Sigmoid colon (tissue), 7 donors: ENCODE measurements around the gene NUP155. TPM values are rescaled to one million over a fixed set of nuclear protein-coding genes. Genes with fewer than 3 reads are reported as not detected.
"Not testable (repeated sequence)": the region's sequence is repeated elsewhere in the genome, so short reads cannot be mapped to it uniquely, and the experiment has no call there.

Experiments used
- DNase-seq: peaks from one replicate; pipeline ENCODE4 v3.0.0-alpha.2; 2019
- H3K27ac ChIP-seq, 4 donors: fragments of 200-600 bp; sonication (generic); one replicate each; pipeline ENCODE4 v1.5.1; 2016 to 2019; ENCODE audit warnings: mild to moderate bottlenecking in 1 of 4
- H3K27me3 ChIP-seq, 3 donors: fragments of 200-600 bp; sonication (generic); one replicate each; pipeline ENCODE4 v1.5.1; 2019; ENCODE audit warnings: mild to moderate bottlenecking in 1 of 3
- H3K36me3 ChIP-seq, 4 donors: fragments of 200-600 bp; sonication (generic); one replicate each; pipeline ENCODE4 v1.5.1; 2016 to 2019
- H3K4me1 ChIP-seq, 4 donors: fragments of 200-600 bp; sonication (generic); one replicate each; pipeline ENCODE4 v1.5.1; 2017 to 2019
- H3K4me3 ChIP-seq, 4 donors: fragments of 200-600 bp; sonication (generic); one replicate each; pipeline ENCODE4 v1.5.1; 2017 to 2019; ENCODE audit warnings: mild to moderate bottlenecking in 2 of 4, moderate library complexity in 1 of 4
- H3K9me3 ChIP-seq, 4 donors: fragments of 200-600 bp in 3 of 4; sonication (generic) in 3 of 4; one replicate each; pipeline versions ENCODE4 v1.5.1 to v1.6.1; 2013 to 2019
- EP300 ChIP-seq, 4 donors: sonication (generic); formaldehyde crosslinking; IDR thresholded peaks; one replicate each; pipeline ENCODE4 v1.6.1; 2017; ENCODE audit warnings: antibody characterized with exemption in 4 of 4
- POLR2A ChIP-seq, 2 donors: fragments of 450-650 bp; IDR thresholded peaks; one replicate each; pipeline ENCODE4 v1.6.1; 2016; ENCODE audit warnings: antibody characterized with exemption in 2 of 2, mild to moderate bottlenecking in 2 of 2, moderate library complexity in 2 of 2
- POLR2AphosphoS5 ChIP-seq, 4 donors: sonication (generic); formaldehyde crosslinking; IDR thresholded peaks; one replicate each; pipeline ENCODE4 v1.6.1; 2017; ENCODE audit warnings: antibody characterized with exemption in 4 of 4
- WGBS, 2 donors: extraction: QIAGEN DNeasy Blood & Tissue Kit; methylation state at CpG; one replicate each; pipeline ENCODE4 v1.1.7; 2013; 5-methylcytosine and 5-hydroxymethylcytosine counted together
- intact Hi-C: fragments of 100-400 bp; cut with DNase I; formaldehyde crosslinking; loops from one replicate; pipeline ENCODE4 v1.15.1; 2023
- polyA plus RNA-seq, 3 donors: library from polyadenylated mRNA; stranded (reverse); fragments of 200-250 nt; gene quantifications; one replicate each; pipeline ENCODE4 v1.2.3, GENCODE V29; 2013
- total RNA-seq, 4 donors: library from RNA; depleted of rRNA; stranded (reverse); fragments of >200 nt; gene quantifications; one replicate each; pipeline ENCODE4 v1.1.0, GENCODE V29; 2016
- TF ChIP-seq, protein P1 (sequence below), 4 experiments: fragments of 450-650 bp in 3 of 4; fragments of 200-600 bp in 1 of 4; IDR thresholded peaks; one replicate each; pipeline ENCODE4 v1.5.1; 2016 to 2019; ENCODE audit warnings: antibody characterized with exemption in 4 of 4, mild to moderate bottlenecking in 3 of 4, moderate library complexity in 2 of 4
- donor health status: healthy with polysubstance abuse.
- donor health status: Bipolar disorder and iron deficiency.
- donor health status: healthy.

NUP155 gene
- total and polyA plus RNA-seq, 7 donors: 1.2 to 24.4 (median 12.7) TPM

DNA sequence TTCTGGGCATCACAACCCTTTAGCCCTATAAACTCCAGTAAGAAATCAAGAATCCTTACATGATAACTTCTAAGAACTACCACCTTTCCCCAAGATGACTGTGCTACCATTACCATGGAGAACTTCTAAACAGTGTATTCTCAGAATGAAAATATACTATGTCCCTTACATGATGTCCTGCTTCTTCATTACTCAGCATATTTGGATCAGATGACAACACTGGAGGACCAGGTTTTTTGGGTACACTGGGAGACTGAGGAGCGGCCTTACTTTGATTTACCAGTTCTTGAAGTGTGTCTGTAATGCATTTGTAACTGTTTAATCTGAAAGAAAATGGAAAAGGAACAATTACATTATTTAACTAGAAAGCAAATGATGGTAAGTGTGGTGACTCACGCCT, 66.0 kb downstream of the NUP155 start:
- no peaks in the 10 kb centered on the region for H3K27me3 ChIP-seq
- H3K36me3 ChIP-seq: peaks cover 35 to 100% (median 61%) of the 10 kb centered on the region in 4 donors
- no peak overlapping the region for H3K27ac ChIP-seq
- no peak for DNase-seq
- intact Hi-C loops: no loop called here
- TF ChIP-seq EP300 (IDR thresholded peaks at IDR 0.05): no peak
- TF ChIP-seq POLR2AphosphoS5 (IDR thresholded peaks at IDR 0.05): no peak
- TF ChIP-seq, protein P1, sequence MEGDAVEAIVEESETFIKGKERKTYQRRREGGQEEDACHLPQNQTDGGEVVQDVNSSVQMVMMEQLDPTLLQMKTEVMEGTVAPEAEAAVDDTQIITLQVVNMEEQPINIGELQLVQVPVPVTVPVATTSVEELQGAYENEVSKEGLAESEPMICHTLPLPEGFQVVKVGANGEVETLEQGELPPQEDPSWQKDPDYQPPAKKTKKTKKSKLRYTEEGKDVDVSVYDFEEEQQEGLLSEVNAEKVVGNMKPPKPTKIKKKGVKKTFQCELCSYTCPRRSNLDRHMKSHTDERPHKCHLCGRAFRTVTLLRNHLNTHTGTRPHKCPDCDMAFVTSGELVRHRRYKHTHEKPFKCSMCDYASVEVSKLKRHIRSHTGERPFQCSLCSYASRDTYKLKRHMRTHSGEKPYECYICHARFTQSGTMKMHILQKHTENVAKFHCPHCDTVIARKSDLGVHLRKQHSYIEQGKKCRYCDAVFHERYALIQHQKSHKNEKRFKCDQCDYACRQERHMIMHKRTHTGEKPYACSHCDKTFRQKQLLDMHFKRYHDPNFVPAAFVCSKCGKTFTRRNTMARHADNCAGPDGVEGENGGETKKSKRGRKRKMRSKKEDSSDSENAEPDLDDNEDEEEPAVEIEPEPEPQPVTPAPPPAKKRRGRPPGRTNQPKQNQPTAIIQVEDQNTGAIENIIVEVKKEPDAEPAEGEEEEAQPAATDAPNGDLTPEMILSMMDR (IDR thresholded peaks at IDR 0.05): no peak
- no peak for TF ChIP-seq POLR2A (IDR thresholded peaks at IDR 0.05)
- H3K4me1 ChIP-seq: no peaks in the 10 kb centered on the region
- no peaks in the 10 kb centered on the region for H3K9me3 ChIP-seq
- no peak overlapping the region for H3K4me3 ChIP-seq
- 98% methylated on average over 2 of the region's 2 CpGs for WGBS, 2 donors

DNA sequence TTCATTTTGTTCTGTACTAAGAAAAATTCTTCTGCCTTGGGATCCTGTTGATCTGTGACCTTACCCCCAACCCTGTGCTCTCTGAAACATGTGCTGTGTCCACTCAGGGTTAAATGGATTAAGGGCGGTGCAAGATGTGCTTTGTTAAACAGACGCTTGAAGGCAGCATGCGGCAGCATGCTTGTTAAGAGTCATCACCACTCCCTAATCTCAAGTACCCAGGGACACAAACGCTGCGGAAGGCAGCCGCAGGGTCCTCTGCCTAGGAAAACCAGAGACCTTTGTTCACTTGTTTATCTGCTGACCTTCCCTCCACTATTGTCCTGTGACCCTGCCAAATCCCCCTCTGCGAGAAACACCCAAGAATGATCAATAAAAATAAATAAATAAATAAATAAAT, 74.6 kb downstream of the NUP155 start:
- WGBS, 2 donors: 88 to 97% methylated on average over 7 of the region's 7 CpGs
- H3K4me3 ChIP-seq, H3K27me3 ChIP-seq, intact Hi-C loops, H3K4me1 ChIP-seq, H3K9me3 ChIP-seq, DNase-seq, H3K27ac ChIP-seq: not testable (repeated sequence)
- H3K36me3 ChIP-seq: peaks cover 11 to 86% (median 32%) of the 10 kb centered on the region in 4 donors

- Histone ChIP-seq H3K27me3 (no peaks in the 10 kb centered on the region), H3K36me3 (no peaks in the 10 kb centered on the region), H3K27ac (no peak overlapping the region), H3K4me1 (no peaks in the 10 kb centered on the region), H3K4me3 (no peak overlapping the region), H3K9me3 (peaks cover 0 to 8% (median 3%) of the 10 kb centered on the region in 4 donors)
- DNase-seq: no peak
- TF ChIP-seq POLR2A (IDR thresholded peaks at IDR 0.05): no peak
- TF ChIP-seq POLR2AphosphoS5 (IDR thresholded peaks at IDR 0.05): no peak
- no peak for TF ChIP-seq EP300 (IDR thresholded peaks at IDR 0.05)
- WGBS, 2 donors: 94 to 97% methylated on average over 5 of the region's 5 CpGs
- intact Hi-C loops: no loop called here
These were observed 87.6 kb downstream of the NUP155 start for GRCh38 chr5:37283214-37283820.

- no peaks in the 10 kb centered on the region for H3K4me1 ChIP-seq
- H3K36me3 ChIP-seq: no peaks in the 10 kb centered on the region
- 85 to 90% methylated on average over 2 of the region's 2 CpGs for WGBS, 2 donors
- no peaks in the 10 kb centered on the region for H3K27me3 ChIP-seq
- peaks cover 0 to 5% (median 4%) of the 10 kb centered on the region in 4 donors for H3K9me3 ChIP-seq
- H3K27ac ChIP-seq: no peak overlapping the region
- no peak for DNase-seq
- TF ChIP-seq, protein P1 (IDR thresholded peaks at IDR 0.05): no peak
- no peak for TF ChIP-seq POLR2A (IDR thresholded peaks at IDR 0.05)
- no peak for TF ChIP-seq EP300 (IDR thresholded peaks at IDR 0.05)
- no peak for TF ChIP-seq POLR2AphosphoS5 (IDR thresholded peaks at IDR 0.05)
- intact Hi-C loops: no loop called here
- no peak overlapping the region for H3K4me3 ChIP-seq
These were observed 95.4 kb downstream of the NUP155 start for GRCh38 chr5:37275511-37275910.

DNA sequence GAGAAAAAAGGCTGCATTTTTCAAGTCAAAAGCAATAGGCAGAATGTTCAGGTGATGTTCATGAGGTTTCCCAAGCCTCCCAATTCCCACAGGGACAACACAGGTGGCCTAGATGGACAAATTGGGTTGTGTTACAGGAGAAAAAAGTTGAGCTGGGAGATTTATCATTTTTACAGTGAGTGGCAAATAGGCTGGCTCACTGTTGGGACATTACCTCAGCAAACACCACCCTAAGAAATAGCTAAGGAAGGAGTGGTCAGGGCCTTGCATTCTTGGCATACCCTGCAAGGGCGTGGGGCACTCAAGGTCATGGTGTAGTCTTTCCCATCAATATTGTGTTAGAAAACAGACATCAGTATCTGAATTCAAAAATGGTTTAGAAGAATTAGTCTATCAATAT, 98.4 kb downstream of the NUP155 start:
- Histone ChIP-seq H3K4me3 (no peak overlapping the region), H3K9me3 (peaks cover 0 to 3% (median 0%) of the 10 kb centered on the region in 4 donors), H3K4me1 (no peaks in the 10 kb centered on the region), H3K36me3 (no peaks in the 10 kb centered on the region), H3K27me3 (no peaks in the 10 kb centered on the region), H3K27ac (no peak overlapping the region)
- intact Hi-C loops: no loop called here
- 52 to 78% methylated on average over 1 of the region's 1 CpG for WGBS, 2 donors
- TF ChIP-seq POLR2AphosphoS5 (IDR thresholded peaks at IDR 0.05) (no peak), EP300 (IDR thresholded peaks at IDR 0.05) (no peak), POLR2A (IDR thresholded peaks at IDR 0.05) (no peak)
- TF ChIP-seq, protein P1 (IDR thresholded peaks at IDR 0.05): no peak
- no peak for DNase-seq

DNA sequence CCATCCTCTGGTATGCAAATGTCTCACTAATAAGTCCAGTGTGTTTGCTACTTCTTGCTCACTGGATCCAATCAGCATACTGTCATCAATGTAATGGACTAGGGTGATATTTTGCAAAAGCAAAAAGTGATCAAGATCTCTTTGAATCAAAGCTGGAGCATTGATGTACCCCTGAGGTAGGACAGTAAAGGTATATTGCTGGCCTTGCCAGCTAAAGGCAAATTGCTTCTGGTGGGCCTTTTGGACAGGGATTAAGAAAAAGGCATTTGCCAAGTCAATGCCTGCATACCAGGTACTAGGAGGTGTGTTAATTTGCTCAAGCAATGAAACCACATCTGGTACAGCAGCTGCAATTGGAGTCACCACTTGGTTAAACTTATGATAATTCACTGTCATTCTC, 102.8 kb downstream of the NUP155 start:
- H3K36me3 ChIP-seq, DNase-seq, H3K27ac ChIP-seq, H3K4me1 ChIP-seq, H3K27me3 ChIP-seq, intact Hi-C loops, H3K4me3 ChIP-seq, H3K9me3 ChIP-seq: not testable (repeated sequence)
